ENCODE measurements around the gene TP53BP1. TPM values are rescaled to one million over a fixed set of nuclear protein-coding genes. Genes with fewer than 3 reads are reported as not detected.

TP53BP1 gene
- total RNA-seq, 1 donor from 2014 or later: 46.6 TPM

- H3K36me3 Mint-ChIP-seq (ENCODE audit: low read depth): peaks cover 4% of the 10 kb centered on the region
- DNase-seq (ENCODE audit: low spot score): no peak
- no peaks in the 10 kb centered on the region for H3K27me3 Mint-ChIP-seq (ENCODE audit: low read depth)
- H3K27ac Mint-ChIP-seq: no peak overlapping the region
- intact Hi-C loops (cut with micrococcal nuclease): no loop called here
- H3K4me1 Mint-ChIP-seq (ENCODE audit: low read depth): peaks cover 6% of the 10 kb centered on the region
- no peak overlapping the region for H3K4me3 Mint-ChIP-seq (ENCODE audit: low read depth)
- no peaks in the 10 kb centered on the region for H3K9me3 Mint-ChIP-seq
Observed at GRCh38 chr15:43527016-43527801, 34.3 kb upstream of the TP53BP1 start.

- Mint-ChIP-seq H3K27ac (no peak overlapping the region), H3K27me3 (ENCODE audit: low read depth) (no peaks in the 10 kb centered on the region), H3K9me3 (no peaks in the 10 kb centered on the region), H3K36me3 (ENCODE audit: low read depth) (peaks cover 6% of the 10 kb centered on the region), H3K4me1 (ENCODE audit: low read depth) (peaks cover 6% of the 10 kb centered on the region), H3K4me3 (ENCODE audit: low read depth) (no peak overlapping the region)
- no peak for DNase-seq (ENCODE audit: low spot score)
- intact Hi-C loops (cut with micrococcal nuclease): no loop called here
Observed at GRCh38 chr15:43526261-43526930, 33.4 kb upstream of the TP53BP1 start.

GRCh38 chr15:43525131-43525530 lies 32.2 kb upstream of the TP53BP1 start:
- DNase-seq (ENCODE audit: low spot score): no peak
- Mint-ChIP-seq H3K9me3 (no peaks in the 10 kb centered on the region), H3K27ac (no peak overlapping the region), H3K27me3 (ENCODE audit: low read depth) (no peaks in the 10 kb centered on the region), H3K36me3 (ENCODE audit: low read depth) (peaks cover 6% of the 10 kb centered on the region), H3K4me1 (ENCODE audit: low read depth) (peaks cover 6% of the 10 kb centered on the region), H3K4me3 (ENCODE audit: low read depth) (no peak overlapping the region)
- intact Hi-C loops (cut with micrococcal nuclease): no loop called here

- Mint-ChIP-seq H3K9me3 (no peaks in the 10 kb centered on the region), H3K4me1 (ENCODE audit: low read depth) (peaks cover 6% of the 10 kb centered on the region), H3K27me3 (ENCODE audit: low read depth) (peaks cover 5% of the 10 kb centered on the region), H3K27ac (no peak overlapping the region), H3K36me3 (ENCODE audit: low read depth) (peaks cover 6% of the 10 kb centered on the region), H3K4me3 (ENCODE audit: low read depth) (no peak overlapping the region)
- DNase-seq (ENCODE audit: low spot score): no peak
- intact Hi-C loops (cut with micrococcal nuclease): no loop called here
Observed at GRCh38 chr15:43524254-43524845, 31.4 kb upstream of the TP53BP1 start.

GRCh38 chr15:43523646-43524045 lies 30.7 kb upstream of the TP53BP1 start:
- H3K27ac Mint-ChIP-seq: no peak overlapping the region
- peaks cover 11% of the 10 kb centered on the region for H3K27me3 Mint-ChIP-seq (ENCODE audit: low read depth)
- no peak overlapping the region for H3K4me3 Mint-ChIP-seq (ENCODE audit: low read depth)
- DNase-seq (ENCODE audit: low spot score): no peak
- peaks cover 6% of the 10 kb centered on the region for H3K36me3 Mint-ChIP-seq (ENCODE audit: low read depth)
- peaks cover 13% of the 10 kb centered on the region for H3K4me1 Mint-ChIP-seq (ENCODE audit: low read depth)
- H3K9me3 Mint-ChIP-seq: no peaks in the 10 kb centered on the region
- intact Hi-C loops (cut with micrococcal nuclease): no loop called here

- Mint-ChIP-seq H3K27me3 (ENCODE audit: low read depth) (peaks cover 20% of the 10 kb centered on the region), H3K36me3 (ENCODE audit: low read depth) (peaks cover 6% of the 10 kb centered on the region), H3K4me1 (ENCODE audit: low read depth) (peaks cover 25% of the 10 kb centered on the region), H3K27ac (no peak overlapping the region), H3K9me3 (no peaks in the 10 kb centered on the region), H3K4me3 (ENCODE audit: low read depth) (no peak overlapping the region)
- intact Hi-C loops (cut with micrococcal nuclease): no loop called here
- DNase-seq (ENCODE audit: low spot score): no peak
Observed at GRCh38 chr15:43522247-43522646, 29.3 kb upstream of the TP53BP1 start.

- H3K9me3 Mint-ChIP-seq: no peaks in the 10 kb centered on the region
- intact Hi-C loops (cut with micrococcal nuclease): no loop called here
- H3K27me3 Mint-ChIP-seq (ENCODE audit: low read depth): peaks cover 26% of the 10 kb centered on the region
- no peak for DNase-seq (ENCODE audit: low spot score)
- peaks cover 6% of the 10 kb centered on the region for H3K36me3 Mint-ChIP-seq (ENCODE audit: low read depth)
- no peak overlapping the region for H3K4me3 Mint-ChIP-seq (ENCODE audit: low read depth)
- H3K4me1 Mint-ChIP-seq (ENCODE audit: low read depth): peaks cover 30% of the 10 kb centered on the region
- no peak overlapping the region for H3K27ac Mint-ChIP-seq
Observed at GRCh38 chr15:43521419-43521818, 28.5 kb upstream of the TP53BP1 start.

GRCh38 chr15:43520138-43520537 lies 27.2 kb upstream of the TP53BP1 start:
- peaks cover 39% of the 10 kb centered on the region for H3K4me1 Mint-ChIP-seq (ENCODE audit: low read depth)
- H3K4me3 Mint-ChIP-seq (ENCODE audit: low read depth): no peak overlapping the region
- H3K9me3 Mint-ChIP-seq: no peaks in the 10 kb centered on the region
- no peak for DNase-seq (ENCODE audit: low spot score)
- peaks cover 30% of the 10 kb centered on the region for H3K27me3 Mint-ChIP-seq (ENCODE audit: low read depth)
- no peak overlapping the region for H3K27ac Mint-ChIP-seq
- intact Hi-C loops (cut with micrococcal nuclease): no loop called here
- peaks cover 6% of the 10 kb centered on the region for H3K36me3 Mint-ChIP-seq (ENCODE audit: low read depth)

GRCh38 chr15:43519196-43519595 lies 26.2 kb upstream of the TP53BP1 start:
- no peak overlapping the region for H3K27ac Mint-ChIP-seq
- no peak overlapping the region for H3K4me3 Mint-ChIP-seq (ENCODE audit: low read depth)
- no peak for DNase-seq (ENCODE audit: low spot score)
- intact Hi-C loops (cut with micrococcal nuclease): no loop called here
- peaks cover 6% of the 10 kb centered on the region for H3K36me3 Mint-ChIP-seq (ENCODE audit: low read depth)
- peaks cover 42% of the 10 kb centered on the region for H3K4me1 Mint-ChIP-seq (ENCODE audit: low read depth)
- no peaks in the 10 kb centered on the region for H3K9me3 Mint-ChIP-seq
- H3K27me3 Mint-ChIP-seq (ENCODE audit: low read depth): peaks cover 30% of the 10 kb centered on the region

- Mint-ChIP-seq H3K36me3 (ENCODE audit: low read depth) (peaks cover 6% of the 10 kb centered on the region), H3K9me3 (no peaks in the 10 kb centered on the region), H3K27ac (no peak overlapping the region), H3K4me3 (ENCODE audit: low read depth) (peak overlapping the region; percentile 46), H3K27me3 (ENCODE audit: low read depth) (peaks cover 30% of the 10 kb centered on the region), H3K4me1 (ENCODE audit: low read depth) (peaks cover 51% of the 10 kb centered on the region)
- no peak for DNase-seq (ENCODE audit: low spot score)
- intact Hi-C loops (cut with micrococcal nuclease): no loop called here
Observed at GRCh38 chr15:43518197-43518761, 25.3 kb upstream of the TP53BP1 start.

GRCh38 chr15:43517354-43518196 lies 24.6 kb upstream of the TP53BP1 start, which contains the start of gene MAP1A:
MAP1A (plus strand) TSS chr15:43517608; CDS start chr15:43521474, 3,866 bp downstream.
- intact Hi-C loops (cut with micrococcal nuclease): no loop called here
- peaks cover 30% of the 10 kb centered on the region for H3K27me3 Mint-ChIP-seq (ENCODE audit: low read depth)
- peaks cover 55% of the 10 kb centered on the region for H3K4me1 Mint-ChIP-seq (ENCODE audit: low read depth)
- H3K36me3 Mint-ChIP-seq (ENCODE audit: low read depth): peaks cover 6% of the 10 kb centered on the region
- H3K9me3 Mint-ChIP-seq: no peaks in the 10 kb centered on the region
- H3K27ac Mint-ChIP-seq: no peak within 1 kb of the TSS
- H3K4me3 Mint-ChIP-seq (ENCODE audit: low read depth): peak within 1 kb of the TSS; percentile 46
- no peak for DNase-seq (ENCODE audit: low spot score)

- no peak overlapping the region for H3K27ac Mint-ChIP-seq
Observed at GRCh38 chr15:43516801-43517353, 23.9 kb upstream of the TP53BP1 start.

More at GRCh38 chr15:43516801-43517353, 23.9 kb upstream of the TP53BP1 start:
- Mint-ChIP-seq H3K27me3 (ENCODE audit: low read depth) (peaks cover 35% of the 10 kb centered on the region), H3K9me3 (no peaks in the 10 kb centered on the region), H3K4me1 (ENCODE audit: low read depth) (peaks cover 60% of the 10 kb centered on the region), H3K4me3 (ENCODE audit: low read depth) (peak overlapping the region; percentile 40), H3K36me3 (ENCODE audit: low read depth) (peaks cover 6% of the 10 kb centered on the region)
- no peak for DNase-seq (ENCODE audit: low spot score)
- intact Hi-C loops (cut with micrococcal nuclease): no loop called here
